ENCODE data around the gene ZBTB16. TPM values are rescaled to one million over a fixed set of nuclear protein-coding genes. Genes with fewer than 3 reads are reported as not detected.

Gene ZBTB16
- total RNA-seq, 1 donor from 2014 or later = 39.4 TPM

DNA sequence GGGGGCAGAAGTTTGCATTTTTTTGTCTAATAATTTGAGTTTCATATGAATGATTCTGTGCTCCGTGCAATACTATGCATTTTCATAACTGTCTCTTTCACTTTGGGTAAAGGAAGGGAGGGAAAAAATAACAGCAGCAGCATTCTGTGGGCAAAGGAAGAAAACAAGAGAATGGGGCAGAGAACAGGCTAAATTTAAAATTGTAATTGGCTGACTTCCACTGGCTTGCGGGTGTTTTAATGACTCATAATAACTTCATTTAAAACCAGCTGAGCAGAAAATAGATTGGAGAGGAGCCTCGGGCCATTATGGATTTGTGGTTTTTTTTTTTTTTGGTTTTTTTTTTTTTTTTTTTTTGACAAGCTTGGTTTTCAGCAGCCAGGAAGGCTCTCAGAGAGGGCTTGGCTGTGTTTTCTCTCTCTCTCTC, 107.4 kb downstream of the ZBTB16 start:
- TF ChIP-seq, protein P1, sequence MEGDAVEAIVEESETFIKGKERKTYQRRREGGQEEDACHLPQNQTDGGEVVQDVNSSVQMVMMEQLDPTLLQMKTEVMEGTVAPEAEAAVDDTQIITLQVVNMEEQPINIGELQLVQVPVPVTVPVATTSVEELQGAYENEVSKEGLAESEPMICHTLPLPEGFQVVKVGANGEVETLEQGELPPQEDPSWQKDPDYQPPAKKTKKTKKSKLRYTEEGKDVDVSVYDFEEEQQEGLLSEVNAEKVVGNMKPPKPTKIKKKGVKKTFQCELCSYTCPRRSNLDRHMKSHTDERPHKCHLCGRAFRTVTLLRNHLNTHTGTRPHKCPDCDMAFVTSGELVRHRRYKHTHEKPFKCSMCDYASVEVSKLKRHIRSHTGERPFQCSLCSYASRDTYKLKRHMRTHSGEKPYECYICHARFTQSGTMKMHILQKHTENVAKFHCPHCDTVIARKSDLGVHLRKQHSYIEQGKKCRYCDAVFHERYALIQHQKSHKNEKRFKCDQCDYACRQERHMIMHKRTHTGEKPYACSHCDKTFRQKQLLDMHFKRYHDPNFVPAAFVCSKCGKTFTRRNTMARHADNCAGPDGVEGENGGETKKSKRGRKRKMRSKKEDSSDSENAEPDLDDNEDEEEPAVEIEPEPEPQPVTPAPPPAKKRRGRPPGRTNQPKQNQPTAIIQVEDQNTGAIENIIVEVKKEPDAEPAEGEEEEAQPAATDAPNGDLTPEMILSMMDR (conservative IDR thresholded peaks at IDR 0.05) = no peak
- no peak overlapping the region for H3K27ac Mint-ChIP-seq (ENCODE audit: unreplicated experiment)
- H3K9me3 Mint-ChIP-seq = no peaks in the 10 kb centered on the region
- H3K4me1 Mint-ChIP-seq = peaks cover 89% of the 10 kb centered on the region
- H3K27me3 Mint-ChIP-seq (ENCODE audit: low read depth) = no peaks in the 10 kb centered on the region
- H3K4me3 Mint-ChIP-seq = peak overlapping the region; percentile 66
- no peak for DNase-seq (ENCODE audit: low read depth, low spot score)
- no peaks in the 10 kb centered on the region for H3K36me3 Mint-ChIP-seq (ENCODE audit: low read depth)

DNA sequence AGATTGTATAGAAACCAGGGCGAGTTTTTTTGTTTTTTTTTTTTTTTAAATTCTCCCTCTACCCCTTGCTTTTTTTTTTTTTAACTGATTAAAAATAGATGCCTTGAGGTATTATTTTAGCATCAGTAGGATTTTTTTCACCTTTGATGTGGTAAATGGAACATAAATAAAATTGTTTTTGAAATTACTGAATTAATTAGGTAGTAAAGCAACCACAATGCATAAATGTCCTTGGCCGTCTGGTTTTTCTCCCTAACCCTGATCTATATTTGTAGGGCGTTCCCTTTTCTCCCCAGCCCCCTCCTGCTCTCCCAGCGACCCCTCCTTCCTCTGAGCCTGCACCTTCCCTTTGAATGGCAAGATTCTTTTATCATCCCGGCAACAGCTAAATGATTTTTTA, 107.8 kb downstream of the ZBTB16 start:
- H3K27ac Mint-ChIP-seq (ENCODE audit: unreplicated experiment) = peak overlapping the region; percentile 41

DNA sequence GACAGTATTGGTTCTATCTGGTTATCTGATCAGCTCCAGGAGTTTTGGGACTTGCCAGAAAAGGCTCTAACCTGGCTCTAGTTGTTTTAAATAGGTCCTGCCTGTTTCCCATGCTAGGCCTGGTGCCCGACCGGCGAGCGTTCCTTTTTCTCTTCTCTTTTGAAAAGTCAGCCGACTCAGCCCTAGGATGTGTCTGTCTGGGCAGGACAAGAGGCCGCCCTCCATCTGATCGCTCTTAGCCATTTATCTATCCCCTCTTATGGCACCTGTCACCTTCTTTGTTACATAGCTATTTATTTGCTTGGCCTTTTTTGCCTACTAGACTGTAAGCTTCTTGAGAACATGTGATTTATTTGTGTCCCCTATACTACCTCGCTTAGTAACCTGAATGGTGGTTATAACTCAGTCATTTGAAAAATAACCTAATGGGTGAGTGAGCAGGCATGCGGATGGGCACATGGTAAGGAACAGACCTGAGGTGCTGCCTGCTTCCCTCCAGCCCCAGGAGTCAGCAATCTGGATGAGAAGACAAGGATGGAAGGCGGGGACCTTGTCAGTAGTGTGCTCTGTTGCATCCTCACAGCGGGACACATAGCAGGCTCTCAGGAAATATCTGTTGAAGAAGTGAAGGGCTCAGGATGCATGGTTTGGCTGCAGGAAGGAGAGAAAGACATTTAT, 108.4 kb downstream of the ZBTB16 start:
- DNase-seq (ENCODE audit: low read depth, low spot score) = no peak
- Mint-ChIP-seq H3K4me1 (peaks cover 91% of the 10 kb centered on the region), H3K9me3 (no peaks in the 10 kb centered on the region), H3K4me3 (peak overlapping the region; percentile 47), H3K27me3 (ENCODE audit: low read depth) (no peaks in the 10 kb centered on the region), H3K36me3 (ENCODE audit: low read depth) (no peaks in the 10 kb centered on the region), H3K27ac (ENCODE audit: unreplicated experiment) (peak overlapping the region; percentile 41)
- TF ChIP-seq, protein P1 (conservative IDR thresholded peaks at IDR 0.05) = no peak

More for the DNA sequence above, 107.8 kb downstream of the ZBTB16 start:
- Mint-ChIP-seq H3K27me3 (ENCODE audit: low read depth) (no peaks in the 10 kb centered on the region), H3K4me1 (peaks cover 90% of the 10 kb centered on the region), H3K36me3 (ENCODE audit: low read depth) (no peaks in the 10 kb centered on the region), H3K9me3 (no peaks in the 10 kb centered on the region), H3K4me3 (peak overlapping the region; percentile 47)
- no peak for DNase-seq (ENCODE audit: low read depth, low spot score)
- TF ChIP-seq, protein P1 (conservative IDR thresholded peaks at IDR 0.05) = no peak

DNA sequence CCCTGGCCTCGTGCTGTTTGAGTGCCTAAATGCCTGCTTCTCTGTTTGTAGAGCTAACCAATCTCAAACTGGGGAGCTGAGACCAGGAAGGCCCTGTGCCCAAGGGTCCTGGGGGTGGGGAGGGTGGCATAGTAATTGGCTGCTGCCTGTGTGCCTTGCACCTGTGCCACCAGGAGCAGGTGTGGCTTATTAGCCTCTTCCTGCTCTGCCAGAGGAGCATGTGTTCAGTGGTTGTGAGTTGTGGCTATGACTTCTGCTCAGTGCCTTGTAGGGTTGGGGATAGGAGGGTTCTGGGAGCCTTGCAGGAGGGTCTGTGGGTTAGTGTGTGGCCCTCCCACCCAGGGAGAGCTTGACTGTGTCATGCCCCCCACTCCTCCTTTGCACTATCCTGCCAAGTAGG, 109.2 kb downstream of the ZBTB16 start:
- Mint-ChIP-seq H3K4me3 (no peak overlapping the region), H3K36me3 (ENCODE audit: low read depth) (no peaks in the 10 kb centered on the region), H3K27ac (ENCODE audit: unreplicated experiment) (no peak overlapping the region), H3K9me3 (no peaks in the 10 kb centered on the region), H3K4me1 (peaks cover 92% of the 10 kb centered on the region), H3K27me3 (ENCODE audit: low read depth) (no peaks in the 10 kb centered on the region)
- DNase-seq (ENCODE audit: low read depth, low spot score) = no peak
- TF ChIP-seq, protein P1 (conservative IDR thresholded peaks at IDR 0.05) = no peak

DNA sequence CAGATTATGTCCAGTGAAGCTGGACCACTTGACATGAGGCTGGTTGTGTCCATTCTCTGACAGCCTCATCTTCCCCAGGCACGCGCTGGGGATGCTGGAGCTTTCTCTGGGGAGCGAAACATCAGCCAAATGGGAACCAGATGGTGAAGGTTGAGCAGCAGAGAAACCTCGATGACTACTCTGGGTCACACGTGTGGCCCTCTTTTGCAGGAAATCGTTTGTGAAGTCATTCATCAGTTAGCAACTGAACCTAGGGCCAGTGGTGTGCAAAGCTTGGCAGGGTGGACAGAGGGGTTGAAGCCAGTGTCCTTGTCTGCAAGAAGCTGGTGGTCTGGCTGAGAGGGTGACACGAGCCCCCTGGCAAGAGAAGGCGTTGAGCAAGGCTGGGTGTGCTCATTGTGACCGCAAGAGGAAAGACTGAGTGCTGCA, 109.8 kb downstream of the ZBTB16 start:
- DNase-seq (ENCODE audit: low read depth, low spot score) = no peak
- no peak overlapping the region for H3K4me3 Mint-ChIP-seq

More for the DNA sequence above, 109.8 kb downstream of the ZBTB16 start:
- no peaks in the 10 kb centered on the region for H3K9me3 Mint-ChIP-seq
- H3K27ac Mint-ChIP-seq (ENCODE audit: unreplicated experiment) = no peak overlapping the region
- no peaks in the 10 kb centered on the region for H3K36me3 Mint-ChIP-seq (ENCODE audit: low read depth)
- H3K27me3 Mint-ChIP-seq (ENCODE audit: low read depth) = no peaks in the 10 kb centered on the region
- H3K4me1 Mint-ChIP-seq = peaks cover 89% of the 10 kb centered on the region
- TF ChIP-seq, protein P1 (conservative IDR thresholded peaks at IDR 0.05) = no peak
